ENCODE results near the gene STX1A.
"Not testable (repeated sequence)": the region's sequence is repeated elsewhere in the genome, so short reads cannot be mapped to it uniquely, and the experiment has no call there.

Gene STX1A

GRCh38 chr7:73734619-73735527, 15.4 kb upstream of the STX1A start:
- DNase-seq: peak; percentile 79

GRCh38 chr7:73732397-73732796, 12.9 kb upstream of the STX1A start:
- DNase-seq: no peak

- DNase-seq: no peak
Observed at GRCh38 chr7:73730485-73730884, 11.0 kb upstream of the STX1A start.

- no peak for DNase-seq
Observed at GRCh38 chr7:73728551-73728950, 9.1 kb upstream of the STX1A start.

GRCh38 chr7:73727952-73728351, 8.5 kb upstream of the STX1A start:
- DNase-seq: no peak

- no peak for DNase-seq
Observed at GRCh38 chr7:73726083-73726466, 6.6 kb upstream of the STX1A start.

- no peak for DNase-seq
Observed at GRCh38 chr7:73723813-73724212, 4.3 kb upstream of the STX1A start.

- no peak for DNase-seq
Observed at GRCh38 chr7:73722785-73723184, 3.3 kb upstream of the STX1A start.

- DNase-seq: not testable (repeated sequence)
Observed at GRCh38 chr7:73722182-73722581, 2.7 kb upstream of the STX1A start.

- DNase-seq: no peak
Observed at GRCh38 chr7:73721377-73721817, 1.9 kb upstream of the STX1A start.

- DNase-seq: not testable (repeated sequence)
Observed at GRCh38 chr7:73720443-73720842, 974 bp upstream of the STX1A start.

GRCh38 chr7:73719806-73720169, 319 bp upstream of the STX1A start:
- no peak for DNase-seq

- DNase-seq: peak; percentile 59
Observed at GRCh38 chr7:73718438-73718881, 1.0 kb downstream of the STX1A start.

- DNase-seq: peak; percentile 78
Observed at GRCh38 chr7:73717991-73718405, 1.5 kb downstream of the STX1A start.

- no peak for DNase-seq
Observed at GRCh38 chr7:73717025-73717807, 2.3 kb downstream of the STX1A start.

GRCh38 chr7:73716318-73716890, 3.1 kb downstream of the STX1A start:
- DNase-seq: no peak

GRCh38 chr7:73715648-73716317, 3.7 kb downstream of the STX1A start:
- peak; percentile 40 for DNase-seq

GRCh38 chr7:73713319-73713718, 6.2 kb downstream of the STX1A start:
- not testable (repeated sequence) for DNase-seq

- no peak for DNase-seq
Observed at GRCh38 chr7:73712773-73713172, 6.7 kb downstream of the STX1A start.

- no peak for DNase-seq
Observed at GRCh38 chr7:73708961-73709549, 10.4 kb downstream of the STX1A start.

- no peak for DNase-seq
Observed at GRCh38 chr7:73707045-73707631, 12.3 kb downstream of the STX1A start.

All from activated CD8-positive, alpha-beta memory T cell treated with anti-CD3 and anti-CD28 coated beads, Interleukin-2, amount 50 U/mL, for 4 hours (primary cell).